Measurements from ENCODE around the gene ZCWPW1. TPM values are rescaled to one million over a fixed set of nuclear protein-coding genes. Genes with fewer than 3 reads are reported as not detected.

ZCWPW1 gene
- total and polyA plus RNA-seq, 10 of the 15 experiments (the other 5 are each of a cell fraction or from before 2014, with no cell fraction given): 1.3 to 4.4 (median 3.7) TPM

DNA sequence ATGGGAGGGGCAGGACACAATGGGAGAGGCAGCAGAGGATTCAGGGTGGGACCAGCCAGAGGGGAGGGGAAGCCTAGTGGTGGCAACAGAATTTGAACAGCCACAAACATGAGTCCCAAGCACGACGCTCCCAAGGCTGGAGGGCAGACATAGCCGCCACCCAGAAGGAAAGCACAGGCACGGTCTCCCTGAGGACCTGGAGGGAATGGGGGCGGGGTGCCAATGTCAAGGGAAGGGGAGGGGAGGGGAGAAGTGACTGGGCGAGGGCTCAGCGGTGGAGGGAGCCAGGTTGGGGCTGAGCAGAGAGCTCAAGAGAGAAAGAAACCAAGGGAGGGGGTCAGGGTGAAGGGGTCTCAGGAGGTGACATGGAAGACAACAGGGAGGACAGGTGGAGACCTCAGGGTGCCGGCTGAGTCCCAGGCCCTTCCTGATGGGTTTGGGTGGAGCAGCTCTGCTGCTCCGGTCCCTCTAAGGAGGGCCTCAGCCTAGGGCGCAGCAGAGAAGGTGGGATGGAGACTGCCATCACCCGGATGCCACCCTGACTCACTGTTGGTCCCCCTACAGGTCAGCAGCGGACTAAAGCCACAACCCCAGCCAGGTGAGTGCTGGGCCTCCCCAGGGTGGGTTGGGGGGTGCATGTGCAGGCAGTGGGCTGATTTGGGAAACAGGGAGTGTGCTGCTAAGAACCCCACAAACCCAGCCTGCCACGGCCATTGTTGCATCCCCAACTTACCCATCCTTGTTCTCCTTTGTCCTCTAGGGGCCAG is 31.0 kb downstream of the ZCWPW1 start:
- ChIA-PET SMC1A (ENCODE audit: uncharacterized antibody, unreplicated experiment) (interaction anchor here (0.9 to 3.9 kb wide), 5 partner anchors 10 to 265 kb away, joined by 3 to 30 read pairs (median 20); no protein-coding TSS in a partner anchor), POLR2A (interaction anchor here (0.5 to 3.7 kb wide), 7 partner anchors 10 to 245 kb away, joined by 3 to 33 read pairs (median 7); no protein-coding TSS in a partner anchor), CTCF (interaction anchor here (1.0 to 3.6 kb wide), 5 partner anchors 9 to 728 kb away, joined by 3 to 25 read pairs (median 3); no protein-coding TSS in a partner anchor), RAD21 (ENCODE audit: unreplicated experiment) (interaction anchor here (1.4 to 3.6 kb wide), 5 partner anchors 8 to 29 kb away, joined by 4 to 27 read pairs (median 8); no protein-coding TSS in a partner anchor)
- ATAC-seq (no peak), FAIRE-seq (no peak), DNase-seq (ENCODE audit: low read depth, low spot score) (no peak)
- intact Hi-C loops (cut with micrococcal nuclease; ENCODE audit: unreplicated experiment): loop anchor here (2.0 kb wide), 1 partner anchor 23 kb away; no protein-coding TSS in a partner anchor
- in situ Hi-C loops (cut with MboI): no loop called here
- Histone ChIP-seq H3K4me3 (0 out of 2 replicates have a peak overlapping the region, but pooled peaks have one; percentile 14), H4K20me1 (ENCODE audit: control insufficient read depth, insufficient read depth) (no peaks in the 10 kb centered on the region), H3K4me2 (ENCODE audit: control insufficient read depth, insufficient read depth) (peak overlapping the region; percentile 54), H3K4me1 (ENCODE audit: control insufficient read depth, insufficient read depth, low read length) (peaks cover 29% of the 10 kb centered on the region), H3K27me3 (replicated peaks in 1 of 2; ENCODE audit: control insufficient read depth in 2 of 2, insufficient read depth in 2 of 2, low read length in 1 of 2) (no peaks in the 10 kb centered on the region), H3K79me2 (ENCODE audit: control insufficient read depth, insufficient read depth, low read length) (no peaks in the 10 kb centered on the region), H3K9ac (ENCODE audit: control insufficient read depth, insufficient read depth, low read length) (no peak overlapping the region), H3K27ac (ENCODE audit: control insufficient read depth, insufficient read depth) (peak overlapping the region; percentile 17; the same call in 1 of the 2 replicates), H2AFZ (ENCODE audit: control insufficient read depth, low read depth, low read length) (no peak overlapping the region), H3K9me3 (replicated peaks; ENCODE audit: control insufficient read depth, insufficient read depth, low read length) (no peaks in the 10 kb centered on the region), H3K36me3 (ENCODE audit: control insufficient read depth in 2 of 2, insufficient read depth in 2 of 2, low read length in 1 of 2) (no peaks in the 10 kb centered on the region)
- TF ChIP-seq SMAD1 (IDR thresholded peaks at IDR 0.05; ENCODE audit: low read depth, partially characterized antibody): no peak
- TF ChIP-seq MTA3 (IDR thresholded peaks at IDR 0.05; ENCODE audit: borderline replicate concordance, low read length): no peak
- no peak for TF ChIP-seq BMI1 (IDR thresholded peaks at IDR 0.05; ENCODE audit: borderline replicate concordance)
- TF ChIP-seq, protein P1, sequence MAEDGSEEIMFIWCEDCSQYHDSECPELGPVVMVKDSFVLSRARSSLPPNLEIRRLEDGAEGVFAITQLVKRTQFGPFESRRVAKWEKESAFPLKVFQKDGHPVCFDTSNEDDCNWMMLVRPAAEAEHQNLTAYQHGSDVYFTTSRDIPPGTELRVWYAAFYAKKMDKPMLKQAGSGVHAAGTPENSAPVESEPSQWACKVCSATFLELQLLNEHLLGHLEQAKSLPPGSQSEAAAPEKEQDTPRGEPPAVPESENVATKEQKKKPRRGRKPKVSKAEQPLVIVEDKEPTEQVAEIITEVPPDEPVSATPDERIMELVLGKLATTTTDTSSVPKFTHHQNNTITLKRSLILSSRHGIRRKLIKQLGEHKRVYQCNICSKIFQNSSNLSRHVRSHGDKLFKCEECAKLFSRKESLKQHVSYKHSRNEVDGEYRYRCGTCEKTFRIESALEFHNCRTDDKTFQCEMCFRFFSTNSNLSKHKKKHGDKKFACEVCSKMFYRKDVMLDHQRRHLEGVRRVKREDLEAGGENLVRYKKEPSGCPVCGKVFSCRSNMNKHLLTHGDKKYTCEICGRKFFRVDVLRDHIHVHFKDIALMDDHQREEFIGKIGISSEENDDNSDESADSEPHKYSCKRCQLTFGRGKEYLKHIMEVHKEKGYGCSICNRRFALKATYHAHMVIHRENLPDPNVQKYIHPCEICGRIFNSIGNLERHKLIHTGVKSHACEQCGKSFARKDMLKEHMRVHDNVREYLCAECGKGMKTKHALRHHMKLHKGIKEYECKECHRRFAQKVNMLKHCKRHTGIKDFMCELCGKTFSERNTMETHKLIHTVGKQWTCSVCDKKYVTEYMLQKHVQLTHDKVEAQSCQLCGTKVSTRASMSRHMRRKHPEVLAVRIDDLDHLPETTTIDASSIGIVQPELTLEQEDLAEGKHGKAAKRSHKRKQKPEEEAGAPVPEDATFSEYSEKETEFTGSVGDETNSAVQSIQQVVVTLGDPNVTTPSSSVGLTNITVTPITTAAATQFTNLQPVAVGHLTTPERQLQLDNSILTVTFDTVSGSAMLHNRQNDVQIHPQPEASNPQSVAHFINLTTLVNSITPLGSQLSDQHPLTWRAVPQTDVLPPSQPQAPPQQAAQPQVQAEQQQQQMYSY (CRISPR knock-in tag; IDR thresholded peaks at IDR 0.05): no peak
- TF ChIP-seq, protein P2, sequence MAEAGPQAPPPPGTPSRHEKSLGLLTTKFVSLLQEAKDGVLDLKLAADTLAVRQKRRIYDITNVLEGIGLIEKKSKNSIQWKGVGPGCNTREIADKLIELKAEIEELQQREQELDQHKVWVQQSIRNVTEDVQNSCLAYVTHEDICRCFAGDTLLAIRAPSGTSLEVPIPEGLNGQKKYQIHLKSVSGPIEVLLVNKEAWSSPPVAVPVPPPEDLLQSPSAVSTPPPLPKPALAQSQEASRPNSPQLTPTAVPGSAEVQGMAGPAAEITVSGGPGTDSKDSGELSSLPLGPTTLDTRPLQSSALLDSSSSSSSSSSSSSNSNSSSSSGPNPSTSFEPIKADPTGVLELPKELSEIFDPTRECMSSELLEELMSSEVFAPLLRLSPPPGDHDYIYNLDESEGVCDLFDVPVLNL (IDR thresholded peaks at IDR 0.05; ENCODE audit: low read depth, low read length): no peak
- no peak for TF ChIP-seq IRF4 (IDR thresholded peaks at IDR 0.05; ENCODE audit: low read depth, low read length)
- TF ChIP-seq NBN (IDR thresholded peaks at IDR 0.05): no peak
- no TSS peak for BruUV-seq (replicated peaks)
- WGBS (ENCODE audit: insufficient coverage, insufficient replicate concordance, low lambda C conversion rate, missing lambda C conversion rate): 79% methylated on average over 10 of the region's 13 CpGs
